ENCODE measurements around the gene SCAP. TPM values are rescaled to one million over a fixed set of nuclear protein-coding genes. Genes with fewer than 3 reads are reported as not detected.

The SCAP gene
- total and polyA plus RNA-seq, 2 of the 13 experiments (the other 11 are each of a cell fraction or from before 2014, with no cell fraction given): 40.4 to 53.3 TPM

DNA sequence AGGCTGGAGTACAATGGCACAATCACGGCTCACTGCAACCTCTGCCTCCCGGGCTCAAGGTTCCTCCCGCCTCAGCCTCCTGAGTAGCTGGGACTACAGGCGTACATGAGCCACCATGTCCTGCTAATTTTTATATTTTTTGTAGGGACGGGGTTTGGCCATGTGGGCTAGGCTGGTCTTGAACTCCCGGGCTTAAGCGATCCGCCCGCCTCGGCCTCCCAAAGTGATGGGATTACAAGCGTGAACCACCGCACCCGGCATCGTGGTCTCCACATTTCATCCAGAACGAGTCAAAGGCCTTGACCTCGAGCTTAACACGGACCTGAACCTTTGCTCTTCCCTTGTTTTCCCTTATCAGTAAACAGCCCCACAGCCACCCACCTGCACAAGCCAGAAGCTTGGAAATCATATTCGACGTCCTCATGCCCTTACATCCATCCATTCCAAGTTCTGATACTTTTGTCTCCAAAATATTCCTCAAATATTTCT, 96.3 kb downstream of the SCAP start (continued):
- TF ChIP-seq, protein P1, sequence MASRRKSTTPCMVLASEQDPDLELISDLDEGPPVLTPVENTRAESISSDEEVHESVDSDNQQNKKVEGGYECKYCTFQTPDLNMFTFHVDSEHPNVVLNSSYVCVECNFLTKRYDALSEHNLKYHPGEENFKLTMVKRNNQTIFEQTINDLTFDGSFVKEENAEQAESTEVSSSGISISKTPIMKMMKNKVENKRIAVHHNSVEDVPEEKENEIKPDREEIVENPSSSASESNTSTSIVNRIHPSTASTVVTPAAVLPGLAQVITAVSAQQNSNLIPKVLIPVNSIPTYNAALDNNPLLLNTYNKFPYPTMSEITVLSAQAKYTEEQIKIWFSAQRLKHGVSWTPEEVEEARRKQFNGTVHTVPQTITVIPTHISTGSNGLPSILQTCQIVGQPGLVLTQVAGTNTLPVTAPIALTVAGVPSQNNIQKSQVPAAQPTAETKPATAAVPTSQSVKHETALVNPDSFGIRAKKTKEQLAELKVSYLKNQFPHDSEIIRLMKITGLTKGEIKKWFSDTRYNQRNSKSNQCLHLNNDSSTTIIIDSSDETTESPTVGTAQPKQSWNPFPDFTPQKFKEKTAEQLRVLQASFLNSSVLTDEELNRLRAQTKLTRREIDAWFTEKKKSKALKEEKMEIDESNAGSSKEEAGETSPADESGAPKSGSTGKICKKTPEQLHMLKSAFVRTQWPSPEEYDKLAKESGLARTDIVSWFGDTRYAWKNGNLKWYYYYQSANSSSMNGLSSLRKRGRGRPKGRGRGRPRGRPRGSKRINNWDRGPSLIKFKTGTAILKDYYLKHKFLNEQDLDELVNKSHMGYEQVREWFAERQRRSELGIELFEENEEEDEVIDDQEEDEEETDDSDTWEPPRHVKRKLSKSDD (CRISPR knock-in tag; IDR thresholded peaks at IDR 0.05; ENCODE audit: low read depth): peak; percentile 72
- TF ChIP-seq, protein P2, sequence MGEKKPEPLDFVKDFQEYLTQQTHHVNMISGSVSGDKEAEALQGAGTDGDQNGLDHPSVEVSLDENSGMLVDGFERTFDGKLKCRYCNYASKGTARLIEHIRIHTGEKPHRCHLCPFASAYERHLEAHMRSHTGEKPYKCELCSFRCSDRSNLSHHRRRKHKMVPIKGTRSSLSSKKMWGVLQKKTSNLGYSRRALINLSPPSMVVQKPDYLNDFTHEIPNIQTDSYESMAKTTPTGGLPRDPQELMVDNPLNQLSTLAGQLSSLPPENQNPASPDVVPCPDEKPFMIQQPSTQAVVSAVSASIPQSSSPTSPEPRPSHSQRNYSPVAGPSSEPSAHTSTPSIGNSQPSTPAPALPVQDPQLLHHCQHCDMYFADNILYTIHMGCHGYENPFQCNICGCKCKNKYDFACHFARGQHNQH (CRISPR knock-in tag; IDR thresholded peaks at IDR 0.05): peak; percentile 84
- TF ChIP-seq, protein P3, sequence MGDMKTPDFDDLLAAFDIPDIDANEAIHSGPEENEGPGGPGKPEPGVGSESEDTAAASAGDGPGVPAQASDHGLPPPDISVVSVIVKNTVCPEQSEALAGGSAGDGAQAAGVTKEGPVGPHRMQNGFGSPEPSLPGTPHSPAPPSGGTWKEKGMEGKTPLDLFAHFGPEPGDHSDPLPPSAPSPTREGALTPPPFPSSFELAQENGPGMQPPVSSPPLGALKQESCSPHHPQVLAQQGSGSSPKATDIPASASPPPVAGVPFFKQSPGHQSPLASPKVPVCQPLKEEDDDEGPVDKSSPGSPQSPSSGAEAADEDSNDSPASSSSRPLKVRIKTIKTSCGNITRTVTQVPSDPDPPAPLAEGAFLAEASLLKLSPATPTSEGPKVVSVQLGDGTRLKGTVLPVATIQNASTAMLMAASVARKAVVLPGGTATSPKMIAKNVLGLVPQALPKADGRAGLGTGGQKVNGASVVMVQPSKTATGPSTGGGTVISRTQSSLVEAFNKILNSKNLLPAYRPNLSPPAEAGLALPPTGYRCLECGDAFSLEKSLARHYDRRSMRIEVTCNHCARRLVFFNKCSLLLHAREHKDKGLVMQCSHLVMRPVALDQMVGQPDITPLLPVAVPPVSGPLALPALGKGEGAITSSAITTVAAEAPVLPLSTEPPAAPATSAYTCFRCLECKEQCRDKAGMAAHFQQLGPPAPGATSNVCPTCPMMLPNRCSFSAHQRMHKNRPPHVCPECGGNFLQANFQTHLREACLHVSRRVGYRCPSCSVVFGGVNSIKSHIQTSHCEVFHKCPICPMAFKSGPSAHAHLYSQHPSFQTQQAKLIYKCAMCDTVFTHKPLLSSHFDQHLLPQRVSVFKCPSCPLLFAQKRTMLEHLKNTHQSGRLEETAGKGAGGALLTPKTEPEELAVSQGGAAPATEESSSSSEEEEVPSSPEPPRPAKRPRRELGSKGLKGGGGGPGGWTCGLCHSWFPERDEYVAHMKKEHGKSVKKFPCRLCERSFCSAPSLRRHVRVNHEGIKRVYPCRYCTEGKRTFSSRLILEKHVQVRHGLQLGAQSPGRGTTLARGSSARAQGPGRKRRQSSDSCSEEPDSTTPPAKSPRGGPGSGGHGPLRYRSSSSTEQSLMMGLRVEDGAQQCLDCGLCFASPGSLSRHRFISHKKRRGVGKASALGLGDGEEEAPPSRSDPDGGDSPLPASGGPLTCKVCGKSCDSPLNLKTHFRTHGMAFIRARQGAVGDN (CRISPR knock-in tag; IDR thresholded peaks at IDR 0.05): peak; percentile 93
- TF ChIP-seq XBP1 (CRISPR knock-in tag; IDR thresholded peaks at IDR 0.05) (0 out of 2 replicates have a peak, but pooled peaks have one; percentile 51), ZC3H4 (CRISPR knock-in tag; IDR thresholded peaks at IDR 0.05; ENCODE audit: borderline replicate concordance) (no peak), RXRB (CRISPR knock-in tag; IDR thresholded peaks at IDR 0.05; ENCODE audit: borderline replicate concordance) (peak; percentile 93), SOX5 (CRISPR knock-in tag; IDR thresholded peaks at IDR 0.05; ENCODE audit: borderline replicate concordance) (peak; percentile 87), ZNF496 (CRISPR knock-in tag; IDR thresholded peaks at IDR 0.05; ENCODE audit: insufficient replicate concordance) (no peak), JDP2 (CRISPR knock-in tag; IDR thresholded peaks at IDR 0.05; ENCODE audit: borderline replicate concordance) (no peak), SALL1 (CRISPR knock-in tag; IDR thresholded peaks at IDR 0.05) (peak; percentile 94), ZMAT3 (CRISPR knock-in tag; conservative IDR thresholded peaks at IDR 0.05) (peak; percentile 77; the same call in 1 of the 2 replicates), SP5 (CRISPR knock-in tag; IDR thresholded peaks at IDR 0.05; ENCODE audit: borderline replicate concordance, low read depth) (peak; percentile 55; the same call in 1 of the 2 replicates), EED (CRISPR knock-in tag; IDR thresholded peaks at IDR 0.05) (no peak; the same call in 1 of the 2 replicates), ZNF703 (CRISPR knock-in tag; IDR thresholded peaks at IDR 0.05; ENCODE audit: borderline replicate concordance) (peak; percentile 82; the same call in 1 of the 2 replicates)
- TF ChIP-seq, protein P4, sequence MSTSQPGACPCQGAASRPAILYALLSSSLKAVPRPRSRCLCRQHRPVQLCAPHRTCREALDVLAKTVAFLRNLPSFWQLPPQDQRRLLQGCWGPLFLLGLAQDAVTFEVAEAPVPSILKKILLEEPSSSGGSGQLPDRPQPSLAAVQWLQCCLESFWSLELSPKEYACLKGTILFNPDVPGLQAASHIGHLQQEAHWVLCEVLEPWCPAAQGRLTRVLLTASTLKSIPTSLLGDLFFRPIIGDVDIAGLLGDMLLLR (CRISPR knock-in tag; IDR thresholded peaks at IDR 0.05): no peak
- TF ChIP-seq, protein P5, sequence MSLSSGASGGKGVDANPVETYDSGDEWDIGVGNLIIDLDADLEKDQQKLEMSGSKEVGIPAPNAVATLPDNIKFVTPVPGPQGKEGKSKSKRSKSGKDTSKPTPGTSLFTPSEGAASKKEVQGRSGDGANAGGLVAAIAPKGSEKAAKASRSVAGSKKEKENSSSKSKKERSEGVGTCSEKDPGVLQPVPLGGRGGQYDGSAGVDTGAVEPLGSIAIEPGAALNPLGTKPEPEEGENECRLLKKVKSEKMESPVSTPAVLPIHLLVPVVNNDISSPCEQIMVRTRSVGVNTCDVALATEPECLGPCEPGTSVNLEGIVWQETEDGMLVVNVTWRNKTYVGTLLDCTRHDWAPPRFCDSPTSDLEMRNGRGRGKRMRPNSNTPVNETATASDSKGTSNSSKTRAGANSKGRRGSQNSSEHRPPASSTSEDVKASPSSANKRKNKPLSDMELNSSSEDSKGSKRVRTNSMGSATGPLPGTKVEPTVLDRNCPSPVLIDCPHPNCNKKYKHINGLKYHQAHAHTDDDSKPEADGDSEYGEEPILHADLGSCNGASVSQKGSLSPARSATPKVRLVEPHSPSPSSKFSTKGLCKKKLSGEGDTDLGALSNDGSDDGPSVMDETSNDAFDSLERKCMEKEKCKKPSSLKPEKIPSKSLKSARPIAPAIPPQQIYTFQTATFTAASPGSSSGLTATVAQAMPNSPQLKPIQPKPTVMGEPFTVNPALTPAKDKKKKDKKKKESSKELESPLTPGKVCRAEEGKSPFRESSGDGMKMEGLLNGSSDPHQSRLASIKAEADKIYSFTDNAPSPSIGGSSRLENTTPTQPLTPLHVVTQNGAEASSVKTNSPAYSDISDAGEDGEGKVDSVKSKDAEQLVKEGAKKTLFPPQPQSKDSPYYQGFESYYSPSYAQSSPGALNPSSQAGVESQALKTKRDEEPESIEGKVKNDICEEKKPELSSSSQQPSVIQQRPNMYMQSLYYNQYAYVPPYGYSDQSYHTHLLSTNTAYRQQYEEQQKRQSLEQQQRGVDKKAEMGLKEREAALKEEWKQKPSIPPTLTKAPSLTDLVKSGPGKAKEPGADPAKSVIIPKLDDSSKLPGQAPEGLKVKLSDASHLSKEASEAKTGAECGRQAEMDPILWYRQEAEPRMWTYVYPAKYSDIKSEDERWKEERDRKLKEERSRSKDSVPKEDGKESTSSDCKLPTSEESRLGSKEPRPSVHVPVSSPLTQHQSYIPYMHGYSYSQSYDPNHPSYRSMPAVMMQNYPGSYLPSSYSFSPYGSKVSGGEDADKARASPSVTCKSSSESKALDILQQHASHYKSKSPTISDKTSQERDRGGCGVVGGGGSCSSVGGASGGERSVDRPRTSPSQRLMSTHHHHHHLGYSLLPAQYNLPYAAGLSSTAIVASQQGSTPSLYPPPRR (CRISPR knock-in tag; IDR thresholded peaks at IDR 0.05; ENCODE audit: borderline replicate concordance): peak; percentile 65

Measured in HepG2 (cell line).